Measurements from ENCODE around the gene CEP112. TPM values are rescaled to one million over a fixed set of nuclear protein-coding genes. Genes with fewer than 3 reads are reported as not detected.

CEP112 gene
- total and polyA plus RNA-seq, 4 donors, result 1.1 to 4.9 (median 1.4) TPM

DNA sequence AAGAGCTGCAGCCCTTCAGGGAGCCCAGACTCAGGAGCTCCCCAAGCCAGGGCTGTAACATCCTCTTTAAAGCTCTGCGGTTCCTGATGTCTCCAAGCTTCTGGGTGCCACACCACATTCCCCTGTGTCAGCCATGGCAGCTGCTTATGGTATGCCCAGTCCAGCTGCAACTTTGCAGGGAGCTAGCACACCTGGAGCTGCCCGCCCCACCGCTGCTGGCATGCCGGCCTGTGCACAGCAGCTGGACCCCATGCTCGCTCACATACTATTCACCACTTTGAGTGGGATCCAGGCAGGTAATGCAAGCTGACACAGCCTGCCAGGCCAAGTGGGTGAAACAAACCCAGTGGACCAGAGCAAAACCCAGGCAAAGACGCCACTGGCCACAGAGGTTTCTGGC is 324.9 kb downstream of the CEP112 start (continued):
- TF ChIP-seq, protein P1, sequence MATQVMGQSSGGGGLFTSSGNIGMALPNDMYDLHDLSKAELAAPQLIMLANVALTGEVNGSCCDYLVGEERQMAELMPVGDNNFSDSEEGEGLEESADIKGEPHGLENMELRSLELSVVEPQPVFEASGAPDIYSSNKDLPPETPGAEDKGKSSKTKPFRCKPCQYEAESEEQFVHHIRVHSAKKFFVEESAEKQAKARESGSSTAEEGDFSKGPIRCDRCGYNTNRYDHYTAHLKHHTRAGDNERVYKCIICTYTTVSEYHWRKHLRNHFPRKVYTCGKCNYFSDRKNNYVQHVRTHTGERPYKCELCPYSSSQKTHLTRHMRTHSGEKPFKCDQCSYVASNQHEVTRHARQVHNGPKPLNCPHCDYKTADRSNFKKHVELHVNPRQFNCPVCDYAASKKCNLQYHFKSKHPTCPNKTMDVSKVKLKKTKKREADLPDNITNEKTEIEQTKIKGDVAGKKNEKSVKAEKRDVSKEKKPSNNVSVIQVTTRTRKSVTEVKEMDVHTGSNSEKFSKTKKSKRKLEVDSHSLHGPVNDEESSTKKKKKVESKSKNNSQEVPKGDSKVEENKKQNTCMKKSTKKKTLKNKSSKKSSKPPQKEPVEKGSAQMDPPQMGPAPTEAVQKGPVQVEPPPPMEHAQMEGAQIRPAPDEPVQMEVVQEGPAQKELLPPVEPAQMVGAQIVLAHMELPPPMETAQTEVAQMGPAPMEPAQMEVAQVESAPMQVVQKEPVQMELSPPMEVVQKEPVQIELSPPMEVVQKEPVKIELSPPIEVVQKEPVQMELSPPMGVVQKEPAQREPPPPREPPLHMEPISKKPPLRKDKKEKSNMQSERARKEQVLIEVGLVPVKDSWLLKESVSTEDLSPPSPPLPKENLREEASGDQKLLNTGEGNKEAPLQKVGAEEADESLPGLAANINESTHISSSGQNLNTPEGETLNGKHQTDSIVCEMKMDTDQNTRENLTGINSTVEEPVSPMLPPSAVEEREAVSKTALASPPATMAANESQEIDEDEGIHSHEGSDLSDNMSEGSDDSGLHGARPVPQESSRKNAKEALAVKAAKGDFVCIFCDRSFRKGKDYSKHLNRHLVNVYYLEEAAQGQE (IDR thresholded peaks at IDR 0.05), result no peak
- TF ChIP-seq RXRA (IDR thresholded peaks at IDR 0.05) (no peak), FOXA1 (IDR thresholded peaks at IDR 0.05) (no peak), EGR1 (IDR thresholded peaks at IDR 0.05; ENCODE audit: low read depth in 2 of 2) (no peak)

DNA sequence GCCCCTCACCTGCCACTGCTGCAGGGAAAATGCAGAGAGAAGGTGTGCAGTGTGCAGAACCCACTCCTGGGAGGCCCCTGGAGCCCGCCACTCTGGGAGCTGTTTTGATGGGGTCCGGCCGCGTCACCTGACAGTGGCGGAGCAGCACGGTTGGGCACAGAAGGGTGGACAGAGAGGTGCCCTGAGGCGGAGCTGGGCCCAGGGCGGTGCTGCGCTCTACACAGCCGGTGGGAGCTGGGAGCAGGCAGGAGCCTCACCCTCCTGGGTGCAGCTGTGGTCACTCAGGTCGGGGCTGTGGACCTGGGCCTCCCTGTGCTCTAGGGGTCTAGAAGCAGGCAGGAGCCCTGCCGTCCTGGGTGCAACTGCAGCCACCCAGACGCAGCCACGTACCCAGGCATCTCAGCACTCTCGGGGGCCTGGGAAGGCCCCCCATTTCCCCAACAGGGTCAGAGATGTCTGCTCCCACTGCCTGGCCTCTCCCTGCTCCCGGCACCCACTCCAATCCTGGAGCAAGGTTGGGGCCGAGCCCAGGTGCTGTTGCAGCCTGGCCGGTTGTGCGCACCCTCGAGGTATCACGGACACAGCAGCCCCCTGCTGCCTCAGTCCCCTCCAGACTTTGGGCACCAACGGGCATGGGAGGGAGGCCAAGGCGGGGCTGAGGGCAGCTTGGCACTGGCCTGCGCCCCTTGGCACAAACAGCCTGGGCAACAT is 326.1 kb downstream of the CEP112 start:
- H3K9ac ChIP-seq (ENCODE audit: low read depth in 1 of 2, low read length in 2 of 2), result no peak overlapping the region
- no peaks in the 10 kb centered on the region for H3K9me3 ChIP-seq (ENCODE audit: control insufficient read depth in 4 of 4, low read length in 3 of 4)
- WGBS, result 94% methylated on average over 24 of the region's 24 CpGs
- H3K4me3 ChIP-seq (ENCODE audit: low read depth in 1 of 3, low read length in 3 of 3), result no peak overlapping the region
- H3K4me1 ChIP-seq (ENCODE audit: control insufficient read depth in 4 of 4, insufficient read depth in 4 of 4, low read length in 3 of 4), result no peaks in the 10 kb centered on the region
- TF ChIP-seq, protein P2, sequence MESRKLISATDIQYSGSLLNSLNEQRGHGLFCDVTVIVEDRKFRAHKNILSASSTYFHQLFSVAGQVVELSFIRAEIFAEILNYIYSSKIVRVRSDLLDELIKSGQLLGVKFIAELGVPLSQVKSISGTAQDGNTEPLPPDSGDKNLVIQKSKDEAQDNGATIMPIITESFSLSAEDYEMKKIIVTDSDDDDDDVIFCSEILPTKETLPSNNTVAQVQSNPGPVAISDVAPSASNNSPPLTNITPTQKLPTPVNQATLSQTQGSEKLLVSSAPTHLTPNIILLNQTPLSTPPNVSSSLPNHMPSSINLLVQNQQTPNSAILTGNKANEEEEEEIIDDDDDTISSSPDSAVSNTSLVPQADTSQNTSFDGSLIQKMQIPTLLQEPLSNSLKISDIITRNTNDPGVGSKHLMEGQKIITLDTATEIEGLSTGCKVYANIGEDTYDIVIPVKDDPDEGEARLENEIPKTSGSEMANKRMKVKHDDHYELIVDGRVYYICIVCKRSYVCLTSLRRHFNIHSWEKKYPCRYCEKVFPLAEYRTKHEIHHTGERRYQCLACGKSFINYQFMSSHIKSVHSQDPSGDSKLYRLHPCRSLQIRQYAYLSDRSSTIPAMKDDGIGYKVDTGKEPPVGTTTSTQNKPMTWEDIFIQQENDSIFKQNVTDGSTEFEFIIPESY (IDR thresholded peaks at IDR 0.05), result no peak
- TF ChIP-seq YY1 (IDR thresholded peaks at IDR 0.05), result no peak
- no peak for TF ChIP-seq RXRA (IDR thresholded peaks at IDR 0.05)
- no peak for TF ChIP-seq HNF4A (conservative IDR thresholded peaks at IDR 0.05)
- TF ChIP-seq, protein P3, sequence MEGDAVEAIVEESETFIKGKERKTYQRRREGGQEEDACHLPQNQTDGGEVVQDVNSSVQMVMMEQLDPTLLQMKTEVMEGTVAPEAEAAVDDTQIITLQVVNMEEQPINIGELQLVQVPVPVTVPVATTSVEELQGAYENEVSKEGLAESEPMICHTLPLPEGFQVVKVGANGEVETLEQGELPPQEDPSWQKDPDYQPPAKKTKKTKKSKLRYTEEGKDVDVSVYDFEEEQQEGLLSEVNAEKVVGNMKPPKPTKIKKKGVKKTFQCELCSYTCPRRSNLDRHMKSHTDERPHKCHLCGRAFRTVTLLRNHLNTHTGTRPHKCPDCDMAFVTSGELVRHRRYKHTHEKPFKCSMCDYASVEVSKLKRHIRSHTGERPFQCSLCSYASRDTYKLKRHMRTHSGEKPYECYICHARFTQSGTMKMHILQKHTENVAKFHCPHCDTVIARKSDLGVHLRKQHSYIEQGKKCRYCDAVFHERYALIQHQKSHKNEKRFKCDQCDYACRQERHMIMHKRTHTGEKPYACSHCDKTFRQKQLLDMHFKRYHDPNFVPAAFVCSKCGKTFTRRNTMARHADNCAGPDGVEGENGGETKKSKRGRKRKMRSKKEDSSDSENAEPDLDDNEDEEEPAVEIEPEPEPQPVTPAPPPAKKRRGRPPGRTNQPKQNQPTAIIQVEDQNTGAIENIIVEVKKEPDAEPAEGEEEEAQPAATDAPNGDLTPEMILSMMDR (IDR thresholded peaks at IDR 0.05; ENCODE audit: low read depth, low read length, missing input control), result no peak
- no peak for TF ChIP-seq RAD21 (IDR thresholded peaks at IDR 0.05)
- no peak for TF ChIP-seq JUND (IDR thresholded peaks at IDR 0.05)
- no peaks in the 10 kb centered on the region for H3K27me3 ChIP-seq (ENCODE audit: control insufficient read depth in 4 of 4, insufficient read depth in 4 of 4, low read length in 3 of 4)
- DNase-seq (ENCODE audit: low spot score), result no peak
- H3K36me3 ChIP-seq (ENCODE audit: control insufficient read depth in 4 of 4, insufficient read depth in 3 of 4, low read depth in 1 of 4, low read length in 3 of 4), result no peaks in the 10 kb centered on the region
- H3K27ac ChIP-seq (ENCODE audit: low read depth in 1 of 2, low read length in 2 of 2), result no peak overlapping the region

DNA sequence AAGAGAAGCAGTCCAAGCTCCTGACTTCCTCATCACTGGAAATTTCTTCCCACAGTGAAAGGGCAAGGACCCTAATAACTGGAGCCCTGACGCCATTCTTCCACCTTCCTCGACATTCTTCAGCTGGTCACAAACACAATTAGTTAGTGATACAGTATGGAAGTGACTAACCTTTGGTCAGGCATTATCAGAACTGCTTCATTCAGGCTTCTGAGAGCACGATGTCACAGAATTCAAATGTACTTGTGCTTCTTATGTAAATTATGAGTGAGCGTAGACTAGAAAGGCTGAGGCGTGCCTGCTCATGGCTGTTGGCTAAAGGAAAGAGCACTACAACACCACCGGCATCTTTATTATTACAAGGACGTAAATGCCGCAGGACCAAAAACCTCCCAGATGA is 327.5 kb downstream of the CEP112 start:
- WGBS, result 84% methylated on average over 8 of the region's 8 CpGs
- Histone ChIP-seq H3K27ac (ENCODE audit: low read depth in 1 of 2, low read length in 2 of 2) (no peak overlapping the region), H3K9me3 (ENCODE audit: control insufficient read depth in 4 of 4, low read length in 3 of 4) (no peaks in the 10 kb centered on the region), H3K9ac (ENCODE audit: low read depth in 1 of 2, low read length in 2 of 2) (no peak overlapping the region), H3K4me3 (ENCODE audit: low read depth in 1 of 3, low read length in 3 of 3) (no peak overlapping the region), H3K4me1 (ENCODE audit: control insufficient read depth in 4 of 4, insufficient read depth in 4 of 4, low read length in 3 of 4) (no peaks in the 10 kb centered on the region), H3K36me3 (ENCODE audit: control insufficient read depth in 4 of 4, insufficient read depth in 3 of 4, low read depth in 1 of 4, low read length in 3 of 4) (no peaks in the 10 kb centered on the region), H3K27me3 (ENCODE audit: control insufficient read depth in 4 of 4, insufficient read depth in 4 of 4, low read length in 3 of 4) (no peaks in the 10 kb centered on the region)
- no peak for DNase-seq (ENCODE audit: low spot score)
- TF ChIP-seq SP1 (IDR thresholded peaks at IDR 0.05), result no peak
- no peak for TF ChIP-seq YY1 (IDR thresholded peaks at IDR 0.05)
- TF ChIP-seq, protein P4, sequence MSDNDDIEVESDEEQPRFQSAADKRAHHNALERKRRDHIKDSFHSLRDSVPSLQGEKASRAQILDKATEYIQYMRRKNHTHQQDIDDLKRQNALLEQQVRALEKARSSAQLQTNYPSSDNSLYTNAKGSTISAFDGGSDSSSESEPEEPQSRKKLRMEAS (IDR thresholded peaks at IDR 0.05), result no peak
- TF ChIP-seq NR2F2 (IDR thresholded peaks at IDR 0.05), result no peak
- no peak for TF ChIP-seq GABPA (IDR thresholded peaks at IDR 0.05 in 1 of 2, conservative IDR thresholded peaks at IDR 0.05 in 1 of 2)
- TF ChIP-seq, protein P2 (IDR thresholded peaks at IDR 0.05), result no peak
- no peak for TF ChIP-seq RAD21 (IDR thresholded peaks at IDR 0.05)
- TF ChIP-seq, protein P1 (IDR thresholded peaks at IDR 0.05), result no peak
- no peak for TF ChIP-seq HNF4G (IDR thresholded peaks at IDR 0.05)
- no peak for TF ChIP-seq EGR1 (IDR thresholded peaks at IDR 0.05; ENCODE audit: low read depth in 2 of 2)

Measured in liver (tissue), 9 donors.